ENCODE measurements around the gene RAB17.

The RAB17 gene

GRCh38 chr2:237603049-237603717 lies 12.6 kb upstream of the RAB17 start:
- no peak for TF ChIP-seq CTCF (conservative IDR thresholded peaks at IDR 0.05; ENCODE audit: low read length)
- no peak overlapping the region for H3K4me3 ChIP-seq (ENCODE audit: low read length)
- no peak for DNase-seq (ENCODE audit: low read depth)

GRCh38 chr2:237602409-237602808 lies 11.9 kb upstream of the RAB17 start:
- no peak overlapping the region for H3K4me3 ChIP-seq (ENCODE audit: low read length)
- DNase-seq (ENCODE audit: low read depth): no peak
- TF ChIP-seq CTCF (conservative IDR thresholded peaks at IDR 0.05; ENCODE audit: low read length): no peak

GRCh38 chr2:237601453-237602116 lies 11.1 kb upstream of the RAB17 start:
- no peak overlapping the region for H3K4me3 ChIP-seq (ENCODE audit: low read length)
- no peak for TF ChIP-seq CTCF (conservative IDR thresholded peaks at IDR 0.05; ENCODE audit: low read length)
- no peak for DNase-seq (ENCODE audit: low read depth)

- peak overlapping the region; percentile 29 for H3K4me3 ChIP-seq (ENCODE audit: low read length)
- peak; percentile 84 for DNase-seq (ENCODE audit: low read depth)
- peak; percentile 58 for TF ChIP-seq CTCF (conservative IDR thresholded peaks at IDR 0.05; ENCODE audit: low read length)
Observed at GRCh38 chr2:237600205-237600846, 9.8 kb upstream of the RAB17 start.

GRCh38 chr2:237599465-237600110 lies 9.1 kb upstream of the RAB17 start:
- DNase-seq (ENCODE audit: low read depth): no peak
- H3K4me3 ChIP-seq (ENCODE audit: low read length): no peak overlapping the region
- no peak for TF ChIP-seq CTCF (conservative IDR thresholded peaks at IDR 0.05; ENCODE audit: low read length)

GRCh38 chr2:237598468-237599208 lies 8.1 kb upstream of the RAB17 start:
- no peak for TF ChIP-seq CTCF (conservative IDR thresholded peaks at IDR 0.05; ENCODE audit: low read length)
- H3K4me3 ChIP-seq (ENCODE audit: low read length): no peak overlapping the region
- no peak for DNase-seq (ENCODE audit: low read depth)
